ENCODE results near the gene DNER.
A peak's percentile ranks its signal among the peaks of the same experiment; 100 is the strongest.
"Not testable (repeated sequence)": the region's sequence is repeated elsewhere in the genome, so short reads cannot be mapped to it uniquely, and the experiment has no call there.

The DNER gene

DNA sequence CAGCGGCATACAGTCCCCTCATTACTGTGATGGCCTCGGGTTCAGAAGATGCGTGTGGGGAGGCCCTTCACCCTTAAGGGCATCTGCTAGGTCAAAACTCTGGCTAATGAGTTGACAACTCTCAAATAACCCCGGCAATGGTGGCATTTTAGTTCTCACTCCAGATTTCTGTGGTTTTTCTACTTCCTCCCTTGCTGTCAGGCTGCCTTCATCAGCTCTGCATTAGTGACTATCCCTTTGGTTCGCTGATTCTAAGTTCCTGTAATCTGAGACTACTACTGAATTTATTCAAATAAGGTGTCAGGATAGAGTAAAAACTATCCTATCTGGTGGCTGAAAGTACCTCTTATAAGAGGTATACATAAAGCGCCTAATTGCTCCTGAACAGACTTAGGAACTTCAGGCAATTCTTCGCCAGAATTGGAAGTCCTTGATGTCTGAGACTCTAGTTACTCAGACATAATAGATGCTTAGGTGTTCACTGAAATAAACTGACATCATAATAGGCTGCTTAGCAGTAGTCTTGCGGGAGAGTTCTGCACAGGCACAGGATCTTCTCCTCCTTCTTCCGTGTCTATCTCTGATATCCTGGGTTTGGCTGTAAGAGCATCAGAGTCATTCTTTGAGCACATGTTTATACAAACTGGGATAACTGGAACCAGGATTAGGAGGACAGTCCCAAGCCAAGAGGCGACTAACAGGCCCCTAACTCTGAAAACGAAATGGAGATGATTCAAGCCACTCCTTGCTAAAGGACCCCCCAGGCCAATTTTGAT, 194.5 kb downstream of the DNER start:
- no peak overlapping the region for H3K4me3 ChIP-seq (replicated peaks in 1 of 2; ENCODE audit: low read depth in 2 of 2, low read length in 2 of 2)
- no peak for DNase-seq (ENCODE audit: low read depth in 2 of 2)
- TF ChIP-seq, protein P1, sequence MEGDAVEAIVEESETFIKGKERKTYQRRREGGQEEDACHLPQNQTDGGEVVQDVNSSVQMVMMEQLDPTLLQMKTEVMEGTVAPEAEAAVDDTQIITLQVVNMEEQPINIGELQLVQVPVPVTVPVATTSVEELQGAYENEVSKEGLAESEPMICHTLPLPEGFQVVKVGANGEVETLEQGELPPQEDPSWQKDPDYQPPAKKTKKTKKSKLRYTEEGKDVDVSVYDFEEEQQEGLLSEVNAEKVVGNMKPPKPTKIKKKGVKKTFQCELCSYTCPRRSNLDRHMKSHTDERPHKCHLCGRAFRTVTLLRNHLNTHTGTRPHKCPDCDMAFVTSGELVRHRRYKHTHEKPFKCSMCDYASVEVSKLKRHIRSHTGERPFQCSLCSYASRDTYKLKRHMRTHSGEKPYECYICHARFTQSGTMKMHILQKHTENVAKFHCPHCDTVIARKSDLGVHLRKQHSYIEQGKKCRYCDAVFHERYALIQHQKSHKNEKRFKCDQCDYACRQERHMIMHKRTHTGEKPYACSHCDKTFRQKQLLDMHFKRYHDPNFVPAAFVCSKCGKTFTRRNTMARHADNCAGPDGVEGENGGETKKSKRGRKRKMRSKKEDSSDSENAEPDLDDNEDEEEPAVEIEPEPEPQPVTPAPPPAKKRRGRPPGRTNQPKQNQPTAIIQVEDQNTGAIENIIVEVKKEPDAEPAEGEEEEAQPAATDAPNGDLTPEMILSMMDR (IDR thresholded peaks at IDR 0.05; ENCODE audit: low read depth, low read length), result no peak

GRCh38 chr2:229514273-229514895, 200.0 kb downstream of the DNER start:
- DNase-seq (ENCODE audit: low read depth in 2 of 2), result no peak
- TF ChIP-seq, protein P1 (IDR thresholded peaks at IDR 0.05; ENCODE audit: low read depth, low read length), result no peak
- no peak overlapping the region for H3K4me3 ChIP-seq (replicated peaks in 1 of 2; ENCODE audit: low read depth in 2 of 2, low read length in 2 of 2)

DNA sequence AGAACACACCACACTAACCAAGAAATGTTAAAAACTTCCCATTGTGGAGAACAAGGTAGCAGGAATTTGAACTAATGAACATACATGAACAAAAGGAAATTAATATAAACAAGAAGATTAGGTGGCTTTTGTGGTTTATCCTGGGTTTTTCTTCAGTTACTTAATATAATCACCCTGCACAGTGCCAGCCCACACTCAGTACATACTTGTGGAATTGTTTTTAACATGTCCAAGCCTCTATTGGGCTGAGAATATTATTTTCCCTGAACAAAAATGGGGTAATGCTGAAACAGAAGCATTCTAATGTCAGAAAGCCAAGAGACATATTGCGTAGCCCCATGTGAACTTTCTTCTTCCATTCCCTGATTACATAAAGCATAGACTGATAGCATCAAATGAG, 202.8 kb downstream of the DNER start:
- no peak overlapping the region for H3K4me3 ChIP-seq (replicated peaks in 1 of 2; ENCODE audit: low read depth in 2 of 2, low read length in 2 of 2)
- TF ChIP-seq, protein P1 (IDR thresholded peaks at IDR 0.05; ENCODE audit: low read depth, low read length), result no peak
- no peak for DNase-seq (ENCODE audit: low read depth in 2 of 2)

GRCh38 chr2:229506699-229507098, 207.7 kb downstream of the DNER start:
- not testable (repeated sequence) for H3K4me3 ChIP-seq (replicated peaks in 1 of 2; ENCODE audit: low read depth in 2 of 2, low read length in 2 of 2); DNase-seq (ENCODE audit: low read depth in 2 of 2)

DNA sequence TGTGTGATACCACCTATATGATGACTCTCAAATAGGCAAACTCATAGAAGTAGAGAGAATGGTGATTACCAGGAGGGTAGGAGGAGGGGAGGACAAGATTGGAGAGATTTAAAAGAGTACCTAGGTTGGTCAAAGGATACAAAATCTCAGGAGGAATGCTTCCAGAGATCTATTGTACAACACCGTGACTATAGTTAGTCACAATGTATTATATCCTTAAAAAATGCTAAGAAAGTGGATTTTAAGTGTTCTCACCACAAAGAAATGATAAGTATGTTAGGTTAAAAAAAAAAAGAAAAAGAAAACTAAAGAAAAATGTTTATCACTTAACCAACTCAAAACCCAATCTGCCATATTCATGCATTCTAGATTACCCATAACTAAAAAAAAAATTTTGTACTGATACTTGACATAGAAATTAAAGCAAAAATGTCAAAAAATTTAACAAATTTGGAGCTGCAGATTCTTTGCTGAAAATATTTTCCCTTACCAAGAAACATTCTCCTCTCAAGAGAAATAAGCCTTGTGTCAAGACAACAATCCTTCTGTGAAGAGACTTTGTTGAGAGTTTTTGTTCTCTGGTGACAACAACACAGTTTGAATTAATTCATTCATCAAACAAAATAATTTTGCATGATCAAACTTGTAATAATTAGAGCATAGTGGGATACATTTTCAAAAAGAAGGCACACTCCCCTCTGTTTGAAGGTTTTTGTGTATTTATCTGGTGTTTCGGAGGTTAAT, 213.1 kb downstream of the DNER start:
- DNase-seq (ENCODE audit: low read depth in 2 of 2), result peak in 1 of 2 donors; percentile 68
- no peak overlapping the region for H3K4me3 ChIP-seq (replicated peaks in 1 of 2; ENCODE audit: low read depth in 2 of 2, low read length in 2 of 2)
- TF ChIP-seq, protein P1 (IDR thresholded peaks at IDR 0.05; ENCODE audit: low read depth, low read length), result no peak

DNA sequence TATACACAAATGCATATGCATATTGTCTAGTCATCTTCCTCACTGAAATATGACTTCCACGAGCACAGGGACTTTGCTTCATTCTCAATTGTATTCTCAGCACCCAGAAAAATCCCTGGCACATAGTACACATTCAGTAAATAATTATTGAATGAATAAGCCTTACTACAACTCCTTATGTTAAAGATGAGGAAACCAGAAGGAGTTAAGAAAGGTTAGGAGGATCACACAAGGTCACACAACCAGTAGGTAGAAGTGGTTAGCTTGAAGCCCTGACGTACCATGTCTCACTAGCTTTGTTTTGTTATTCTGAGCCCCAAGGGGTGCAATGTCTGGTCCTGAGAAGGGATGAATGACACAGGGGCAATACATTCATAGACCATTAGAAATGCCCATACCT, 222.3 kb downstream of the DNER start:
- peak in 1 of 2 donors; percentile 85 for DNase-seq (ENCODE audit: low read depth in 2 of 2)
- TF ChIP-seq, protein P1 (IDR thresholded peaks at IDR 0.05; ENCODE audit: low read depth, low read length), result no peak
- no peak overlapping the region for H3K4me3 ChIP-seq (replicated peaks in 1 of 2; ENCODE audit: low read depth in 2 of 2, low read length in 2 of 2)

- no peak overlapping the region for H3K4me3 ChIP-seq (replicated peaks in 1 of 2; ENCODE audit: low read depth in 2 of 2, low read length in 2 of 2)
- TF ChIP-seq, protein P1 (IDR thresholded peaks at IDR 0.05; ENCODE audit: low read depth, low read length), result no peak
- DNase-seq (ENCODE audit: low read depth in 2 of 2), result no peak
These were observed 224.2 kb downstream of the DNER start for GRCh38 chr2:229490167-229490566.

Data from cardiac fibroblast (primary cell).